GM21526 (cell line): ENCODE data around the gene CLEC6A.
"Not testable (repeated sequence)": the region's sequence is repeated elsewhere in the genome, so short reads cannot be mapped to it uniquely, and the experiment has no call there.

Source experiments
- ATAC-seq: cut with Tn5 transposase; IDR thresholded peaks from one replicate; pipeline ENCODE4 v1.9.1; 2021; ENCODE audit warnings: moderate library complexity; ENCODE audit not compliant: unreplicated experiment, low FRiP score

The CLEC6A gene

GRCh38 chr12:8491646-8492530, 36.1 kb downstream of the CLEC6A start:
- ATAC-seq = no peak

GRCh38 chr12:8493084-8493483, 37.3 kb downstream of the CLEC6A start:
- ATAC-seq = peak; percentile 96

GRCh38 chr12:8495671-8496070, 39.9 kb downstream of the CLEC6A start:
- ATAC-seq = not testable (repeated sequence)

GRCh38 chr12:8496074-8496473, 40.3 kb downstream of the CLEC6A start:
- not testable (repeated sequence) for ATAC-seq

- ATAC-seq = no peak
Observed at GRCh38 chr12:8499616-8500015, 43.9 kb downstream of the CLEC6A start.

GRCh38 chr12:8501720-8502119, 46.0 kb downstream of the CLEC6A start:
- no peak for ATAC-seq

- ATAC-seq = no peak
Observed at GRCh38 chr12:8504351-8504750, 48.6 kb downstream of the CLEC6A start.

- no peak for ATAC-seq
Observed at GRCh38 chr12:8507596-8507995, 51.8 kb downstream of the CLEC6A start.

GRCh38 chr12:8508223-8508622, 52.5 kb downstream of the CLEC6A start:
- no peak for ATAC-seq

GRCh38 chr12:8508910-8509841, 53.4 kb downstream of the CLEC6A start:
- ATAC-seq = no peak

- ATAC-seq = no peak
Observed at GRCh38 chr12:8513256-8513655, 57.5 kb downstream of the CLEC6A start, which contains the start of gene CLEC4D. Gene CLEC4D (plus strand): TSS chr12:8513503. CDS start chr12:8513733, 230 bp downstream.

GRCh38 chr12:8517971-8518370, 62.2 kb downstream of the CLEC6A start:
- no peak for ATAC-seq

GRCh38 chr12:8519171-8519570, 63.4 kb downstream of the CLEC6A start:
- ATAC-seq = no peak

- no peak for ATAC-seq
Observed at GRCh38 chr12:8527250-8528130, 71.7 kb downstream of the CLEC6A start.
